Activated CD4-positive, alpha-beta T cell treated with anti-CD3 and anti-CD28 coated beads for 48 hours (primary cell): ENCODE measurements around the gene EFNB1.

Source experiments
- DNase-seq: peaks from one replicate; pipeline ENCODE4 v3.0.0-alpha.2; 2020

The EFNB1 gene

GRCh38 chrX:68844581-68844980 is 15.8 kb downstream of the EFNB1 start:
- DNase-seq, result no peak

- no peak for DNase-seq
Observed at GRCh38 chrX:68846536-68846935, 17.7 kb downstream of the EFNB1 start.

GRCh38 chrX:68847172-68847571 is 18.4 kb downstream of the EFNB1 start:
- no peak for DNase-seq

GRCh38 chrX:68848189-68848940 is 19.5 kb downstream of the EFNB1 start:
- no peak for DNase-seq

- no peak for DNase-seq
Observed at GRCh38 chrX:68851082-68851481, 22.3 kb downstream of the EFNB1 start.

GRCh38 chrX:68852046-68852445 is 23.2 kb downstream of the EFNB1 start:
- DNase-seq, result no peak

GRCh38 chrX:68853665-68854251 is 24.9 kb downstream of the EFNB1 start:
- DNase-seq, result no peak

GRCh38 chrX:68865300-68865699 is 36.5 kb downstream of the EFNB1 start:
- no peak for DNase-seq

- no peak for DNase-seq
Observed at GRCh38 chrX:68865926-68866325, 37.1 kb downstream of the EFNB1 start.

- DNase-seq, result no peak
Observed at GRCh38 chrX:68867458-68868112, 38.8 kb downstream of the EFNB1 start.

- DNase-seq, result no peak
Observed at GRCh38 chrX:68868316-68868715, 39.5 kb downstream of the EFNB1 start.

- no peak for DNase-seq
Observed at GRCh38 chrX:68868902-68869800, 40.3 kb downstream of the EFNB1 start.

GRCh38 chrX:68870357-68870756 is 41.5 kb downstream of the EFNB1 start:
- DNase-seq, result no peak

GRCh38 chrX:68872171-68872570 is 43.4 kb downstream of the EFNB1 start:
- DNase-seq, result no peak

GRCh38 chrX:68874076-68874475 is 45.3 kb downstream of the EFNB1 start:
- no peak for DNase-seq

GRCh38 chrX:68876731-68877130 is 47.9 kb downstream of the EFNB1 start:
- no peak for DNase-seq

GRCh38 chrX:68877606-68878005 is 48.8 kb downstream of the EFNB1 start:
- DNase-seq, result no peak

- no peak for DNase-seq
Observed at GRCh38 chrX:68878977-68879645, 50.3 kb downstream of the EFNB1 start.

GRCh38 chrX:68880846-68881552 is 52.2 kb downstream of the EFNB1 start:
- no peak for DNase-seq

GRCh38 chrX:68881911-68882310 is 53.1 kb downstream of the EFNB1 start:
- no peak for DNase-seq

GRCh38 chrX:68883800-68884199 is 55.0 kb downstream of the EFNB1 start:
- no peak for DNase-seq

GRCh38 chrX:68889249-68889648 is 60.4 kb downstream of the EFNB1 start:
- no peak for DNase-seq
